ENCODE results near the gene HIC2.

Gene HIC2

DNA sequence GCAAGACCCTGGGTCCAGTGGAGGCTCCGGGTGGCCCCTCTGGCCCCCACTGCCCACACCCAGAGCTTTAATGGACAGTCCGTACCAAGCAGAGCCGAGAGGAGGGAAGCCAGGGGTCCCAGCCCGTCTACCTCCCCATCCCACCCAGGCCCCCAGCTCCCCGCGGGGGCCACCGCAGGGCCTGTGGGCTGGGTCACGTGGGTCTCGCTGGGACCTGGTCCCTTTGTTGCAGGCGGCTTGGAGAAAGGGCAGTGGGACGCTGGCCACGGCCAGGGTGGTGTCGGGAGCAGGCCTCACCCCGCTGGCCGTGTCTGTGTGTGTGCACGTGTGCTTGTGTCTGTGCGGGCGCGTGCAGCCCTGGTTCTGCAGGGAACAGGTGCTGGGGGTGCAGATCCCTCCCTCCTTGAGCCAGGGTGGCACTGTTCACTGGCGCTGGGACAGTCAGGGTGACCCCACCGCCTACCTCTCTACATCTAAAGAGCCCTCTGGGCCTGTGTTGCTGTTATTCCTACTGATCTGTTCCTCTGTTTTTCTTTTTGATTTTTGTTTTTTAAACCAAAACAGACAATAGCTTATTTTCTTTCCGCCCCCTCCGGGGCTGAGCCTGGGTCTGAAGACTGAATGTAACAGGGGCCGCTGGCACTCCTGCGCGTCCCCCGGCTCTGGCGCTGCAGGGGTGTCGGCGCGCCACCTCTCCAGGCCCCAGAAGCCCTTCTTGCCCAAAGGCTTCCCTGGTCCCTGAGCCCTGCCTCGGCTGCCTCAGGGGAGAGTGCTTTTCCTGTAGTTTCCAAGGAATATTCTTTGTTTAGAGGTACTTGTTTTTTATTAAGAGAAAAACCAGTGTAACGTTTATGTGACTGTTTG lies 29.9 kb downstream of the HIC2 start:
- no peak for ATAC-seq
- no peak for TF ChIP-seq BACH2 (CRISPR knock-in tag; IDR thresholded peaks at IDR 0.05; ENCODE audit: borderline replicate concordance)
- TF ChIP-seq CREB5 (CRISPR knock-in tag; IDR thresholded peaks at IDR 0.05; ENCODE audit: low read depth) = no peak
- no peak for TF ChIP-seq CSRNP3 (CRISPR knock-in tag; IDR thresholded peaks at IDR 0.05)
- TF ChIP-seq ZNF565 (CRISPR knock-in tag; conservative IDR thresholded peaks at IDR 0.05; ENCODE audit: low read depth) = no peak
- TF ChIP-seq ZFP30 (CRISPR knock-in tag; IDR thresholded peaks at IDR 0.05) = no peak
- TF ChIP-seq OSR1 (CRISPR knock-in tag; IDR thresholded peaks at IDR 0.05) = no peak
- no peak for TF ChIP-seq PPARA (CRISPR knock-in tag; IDR thresholded peaks at IDR 0.05; ENCODE audit: borderline replicate concordance)
- TF ChIP-seq ISL1 (CRISPR knock-in tag; IDR thresholded peaks at IDR 0.05) = no peak
- TF ChIP-seq CSDC2 (CRISPR knock-in tag; IDR thresholded peaks at IDR 0.05) = no peak
- TF ChIP-seq SNAI2 (CRISPR knock-in tag; IDR thresholded peaks at IDR 0.05) = no peak
- TF ChIP-seq ZC3H10 (CRISPR knock-in tag; IDR thresholded peaks at IDR 0.05) = no peak
- TF ChIP-seq RARB (CRISPR knock-in tag; IDR thresholded peaks at IDR 0.05) = no peak
- TF ChIP-seq, protein P1, sequence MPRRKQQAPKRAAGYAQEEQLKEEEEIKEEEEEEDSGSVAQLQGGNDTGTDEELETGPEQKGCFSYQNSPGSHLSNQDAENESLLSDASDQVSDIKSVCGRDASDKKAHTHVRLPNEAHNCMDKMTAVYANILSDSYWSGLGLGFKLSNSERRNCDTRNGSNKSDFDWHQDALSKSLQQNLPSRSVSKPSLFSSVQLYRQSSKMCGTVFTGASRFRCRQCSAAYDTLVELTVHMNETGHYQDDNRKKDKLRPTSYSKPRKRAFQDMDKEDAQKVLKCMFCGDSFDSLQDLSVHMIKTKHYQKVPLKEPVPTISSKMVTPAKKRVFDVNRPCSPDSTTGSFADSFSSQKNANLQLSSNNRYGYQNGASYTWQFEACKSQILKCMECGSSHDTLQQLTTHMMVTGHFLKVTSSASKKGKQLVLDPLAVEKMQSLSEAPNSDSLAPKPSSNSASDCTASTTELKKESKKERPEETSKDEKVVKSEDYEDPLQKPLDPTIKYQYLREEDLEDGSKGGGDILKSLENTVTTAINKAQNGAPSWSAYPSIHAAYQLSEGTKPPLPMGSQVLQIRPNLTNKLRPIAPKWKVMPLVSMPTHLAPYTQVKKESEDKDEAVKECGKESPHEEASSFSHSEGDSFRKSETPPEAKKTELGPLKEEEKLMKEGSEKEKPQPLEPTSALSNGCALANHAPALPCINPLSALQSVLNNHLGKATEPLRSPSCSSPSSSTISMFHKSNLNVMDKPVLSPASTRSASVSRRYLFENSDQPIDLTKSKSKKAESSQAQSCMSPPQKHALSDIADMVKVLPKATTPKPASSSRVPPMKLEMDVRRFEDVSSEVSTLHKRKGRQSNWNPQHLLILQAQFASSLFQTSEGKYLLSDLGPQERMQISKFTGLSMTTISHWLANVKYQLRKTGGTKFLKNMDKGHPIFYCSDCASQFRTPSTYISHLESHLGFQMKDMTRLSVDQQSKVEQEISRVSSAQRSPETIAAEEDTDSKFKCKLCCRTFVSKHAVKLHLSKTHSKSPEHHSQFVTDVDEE (CRISPR knock-in tag; IDR thresholded peaks at IDR 0.05) = no peak
- TF ChIP-seq ESRRG (CRISPR knock-in tag; IDR thresholded peaks at IDR 0.05) = no peak
- TF ChIP-seq GLIS3 (CRISPR knock-in tag; IDR thresholded peaks at IDR 0.05) = no peak
- no peak for TF ChIP-seq TOX (CRISPR knock-in tag; IDR thresholded peaks at IDR 0.05; ENCODE audit: borderline replicate concordance)
- TF ChIP-seq ZNF70 (CRISPR knock-in tag; IDR thresholded peaks at IDR 0.05) = no peak

GRCh38 chr22:21447694-21448402 lies 30.7 kb downstream of the HIC2 start:
- no peak for TF ChIP-seq TOX (CRISPR knock-in tag; IDR thresholded peaks at IDR 0.05; ENCODE audit: borderline replicate concordance)
- TF ChIP-seq, protein P1 (CRISPR knock-in tag; IDR thresholded peaks at IDR 0.05) = no peak
- TF ChIP-seq ZNF70 (CRISPR knock-in tag; IDR thresholded peaks at IDR 0.05) = no peak
- TF ChIP-seq CSDC2 (CRISPR knock-in tag; IDR thresholded peaks at IDR 0.05) = no peak
- TF ChIP-seq ZFP30 (CRISPR knock-in tag; IDR thresholded peaks at IDR 0.05) = no peak
- no peak for TF ChIP-seq CREB5 (CRISPR knock-in tag; IDR thresholded peaks at IDR 0.05; ENCODE audit: low read depth)
- no peak for TF ChIP-seq SNAI2 (CRISPR knock-in tag; IDR thresholded peaks at IDR 0.05)
- TF ChIP-seq CSRNP3 (CRISPR knock-in tag; IDR thresholded peaks at IDR 0.05) = no peak
- no peak for TF ChIP-seq ZNF565 (CRISPR knock-in tag; conservative IDR thresholded peaks at IDR 0.05; ENCODE audit: low read depth)
- TF ChIP-seq TCF4 (CRISPR knock-in tag; IDR thresholded peaks at IDR 0.05; ENCODE audit: borderline replicate concordance) = no peak
- no peak for TF ChIP-seq RARB (CRISPR knock-in tag; IDR thresholded peaks at IDR 0.05)
- no peak for TF ChIP-seq OSR1 (CRISPR knock-in tag; IDR thresholded peaks at IDR 0.05)
- no peak for TF ChIP-seq GLIS3 (CRISPR knock-in tag; IDR thresholded peaks at IDR 0.05)
- no peak for TF ChIP-seq ZC3H10 (CRISPR knock-in tag; IDR thresholded peaks at IDR 0.05)
- TF ChIP-seq ZNF8 (CRISPR knock-in tag; IDR thresholded peaks at IDR 0.05) = no peak
- TF ChIP-seq, protein P2, sequence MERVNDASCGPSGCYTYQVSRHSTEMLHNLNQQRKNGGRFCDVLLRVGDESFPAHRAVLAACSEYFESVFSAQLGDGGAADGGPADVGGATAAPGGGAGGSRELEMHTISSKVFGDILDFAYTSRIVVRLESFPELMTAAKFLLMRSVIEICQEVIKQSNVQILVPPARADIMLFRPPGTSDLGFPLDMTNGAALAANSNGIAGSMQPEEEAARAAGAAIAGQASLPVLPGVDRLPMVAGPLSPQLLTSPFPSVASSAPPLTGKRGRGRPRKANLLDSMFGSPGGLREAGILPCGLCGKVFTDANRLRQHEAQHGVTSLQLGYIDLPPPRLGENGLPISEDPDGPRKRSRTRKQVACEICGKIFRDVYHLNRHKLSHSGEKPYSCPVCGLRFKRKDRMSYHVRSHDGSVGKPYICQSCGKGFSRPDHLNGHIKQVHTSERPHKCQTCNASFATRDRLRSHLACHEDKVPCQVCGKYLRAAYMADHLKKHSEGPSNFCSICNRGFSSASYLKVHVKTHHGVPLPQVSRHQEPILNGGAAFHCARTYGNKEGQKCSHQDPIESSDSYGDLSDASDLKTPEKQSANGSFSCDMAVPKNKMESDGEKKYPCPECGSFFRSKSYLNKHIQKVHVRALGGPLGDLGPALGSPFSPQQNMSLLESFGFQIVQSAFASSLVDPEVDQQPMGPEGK (CRISPR knock-in tag; IDR thresholded peaks at IDR 0.05; ENCODE audit: borderline replicate concordance) = no peak
- TF ChIP-seq ZFP3 (CRISPR knock-in tag; IDR thresholded peaks at IDR 0.05) = no peak
- TF ChIP-seq BACH2 (CRISPR knock-in tag; IDR thresholded peaks at IDR 0.05; ENCODE audit: borderline replicate concordance) = no peak
- TF ChIP-seq ISL1 (CRISPR knock-in tag; IDR thresholded peaks at IDR 0.05) = no peak
- peak; percentile 60 for ATAC-seq
